ENCODE measurements around the gene TULP4. TPM values are rescaled to one million over a fixed set of nuclear protein-coding genes. Genes with fewer than 3 reads are reported as not detected.
A peak's percentile ranks its signal among the peaks of the same experiment; 100 is the strongest.
"Not testable (repeated sequence)": the region's sequence is repeated elsewhere in the genome, so short reads cannot be mapped to it uniquely, and the experiment has no call there.

The TULP4 gene
- total RNA-seq, 1 donor from 2014 or later, result 74.8 TPM

- no peak for DNase-seq (ENCODE audit: low read depth, low spot score)
These were observed 209.5 kb downstream of the TULP4 start for GRCh38 chr6:158521759-158522158.

GRCh38 chr6:158522616-158523015 is 210.4 kb downstream of the TULP4 start:
- DNase-seq (ENCODE audit: low read depth, low spot score), result no peak

DNA sequence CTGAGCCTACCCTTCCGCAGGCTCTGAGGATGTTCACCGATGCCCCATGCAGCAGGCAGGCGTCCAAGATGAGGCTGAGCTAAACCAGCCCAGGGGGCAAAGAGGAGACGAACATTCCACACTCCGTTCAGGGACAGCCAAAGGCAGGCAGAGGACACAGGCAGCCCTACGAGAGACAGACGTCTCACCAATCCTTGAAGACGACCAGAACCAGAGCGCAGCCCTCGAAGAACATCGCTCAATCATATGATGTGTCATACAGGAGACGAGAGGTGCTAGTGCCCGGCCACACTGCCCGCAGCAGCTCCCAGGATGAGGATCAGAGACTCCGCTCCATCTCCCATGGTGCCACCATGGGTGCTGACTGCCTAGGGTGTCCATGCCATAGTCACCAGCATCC is 212.0 kb downstream of the TULP4 start:
- DNase-seq (ENCODE audit: low read depth, low spot score), result no peak

DNA sequence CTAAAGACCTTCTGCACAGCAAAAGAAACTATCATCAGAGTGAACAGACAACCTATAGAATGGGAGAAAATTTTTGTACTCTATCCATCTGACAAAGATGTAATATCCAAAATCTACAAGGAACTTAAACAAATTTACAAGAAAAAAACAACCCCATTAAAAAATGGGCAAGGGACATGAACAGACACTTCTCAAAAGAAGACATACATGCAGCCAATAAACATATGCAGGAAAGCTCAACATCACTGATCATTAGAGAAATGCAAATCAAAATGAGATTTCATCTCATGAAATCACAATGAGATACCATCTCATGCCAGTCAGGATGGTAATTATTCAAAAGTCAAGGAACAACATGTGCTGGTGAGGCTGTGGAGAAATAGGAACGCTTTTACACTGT is 215.6 kb downstream of the TULP4 start:
- DNase-seq (ENCODE audit: low read depth, low spot score), result not testable (repeated sequence)

DNA sequence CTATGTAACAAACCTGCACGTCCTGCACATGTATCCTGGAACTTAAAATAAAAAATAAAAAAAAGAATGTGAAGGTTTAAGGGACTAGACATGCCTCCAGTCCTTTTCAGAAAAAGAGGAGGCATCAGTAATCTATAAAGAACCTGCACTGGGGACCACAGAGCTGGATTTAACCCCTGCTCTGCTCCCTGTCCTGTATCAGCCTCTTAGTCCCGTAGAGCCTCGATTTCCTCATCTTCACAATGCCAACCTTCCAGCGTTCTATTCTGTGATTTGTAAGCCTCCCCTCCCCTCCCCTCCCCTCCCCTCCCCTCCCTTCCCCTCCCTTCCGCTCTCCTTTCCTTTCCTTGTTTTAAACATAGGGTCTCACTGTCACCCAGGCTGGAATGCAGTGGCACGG is 216.6 kb downstream of the TULP4 start:
- no peak for DNase-seq (ENCODE audit: low read depth, low spot score)

DNA sequence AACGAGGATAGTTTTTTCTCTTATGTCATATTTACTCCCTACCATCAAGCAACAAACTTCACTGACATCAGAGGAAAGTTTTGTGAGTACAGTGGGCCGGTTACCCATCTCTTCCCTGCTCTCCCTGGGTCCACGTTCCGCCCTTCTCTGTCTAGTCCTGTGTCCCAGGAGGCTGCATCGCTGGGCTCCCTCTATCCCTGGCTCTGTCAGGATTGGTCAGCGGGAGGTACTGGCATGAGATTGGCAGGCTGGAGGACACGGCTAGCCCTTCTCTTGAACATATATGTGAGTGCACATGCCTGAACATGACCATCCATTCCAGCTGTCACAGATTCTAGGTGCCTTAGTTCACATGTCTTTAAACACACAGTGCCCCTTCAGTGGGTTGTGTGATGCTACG is 217.4 kb downstream of the TULP4 start:
- DNase-seq (ENCODE audit: low read depth, low spot score), result no peak

DNA sequence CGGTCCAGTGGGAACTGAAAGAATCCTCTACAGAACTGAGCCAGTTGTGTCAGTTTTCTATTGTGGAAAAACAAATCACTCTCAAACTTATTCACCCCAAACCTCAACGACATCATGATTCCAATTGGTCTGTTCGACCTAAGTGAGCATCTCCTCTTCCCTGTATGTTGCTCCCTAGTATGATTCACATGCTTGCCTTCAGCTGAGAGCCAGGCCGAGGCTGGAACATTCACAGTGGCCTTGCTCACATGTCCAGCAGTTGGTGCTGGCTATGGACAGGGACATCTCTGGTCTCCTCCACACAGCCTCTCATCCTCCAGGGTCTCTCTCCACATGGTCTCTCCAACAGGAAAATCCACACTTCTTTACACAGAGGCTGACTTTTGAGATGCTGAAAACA is 219.3 kb downstream of the TULP4 start:
- no peak for DNase-seq (ENCODE audit: low read depth, low spot score)

DNA sequence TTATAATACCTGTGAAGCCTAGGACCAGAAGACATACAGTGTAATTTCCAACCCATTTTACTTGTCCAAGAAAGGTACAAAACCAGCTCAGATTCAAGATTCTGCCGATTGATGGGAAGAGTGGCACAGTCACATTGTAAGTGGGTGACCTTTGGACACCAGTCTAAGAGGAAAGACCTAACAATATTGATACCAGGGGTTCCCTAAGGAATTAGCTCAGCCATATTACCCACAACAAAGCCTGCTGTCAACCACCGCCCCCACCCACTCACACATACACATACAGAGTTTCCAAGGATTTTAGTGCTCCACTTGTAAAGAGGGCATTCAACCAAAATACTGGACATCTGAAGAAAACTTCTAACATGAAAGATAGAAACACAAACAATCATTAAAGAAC is 219.7 kb downstream of the TULP4 start:
- DNase-seq (ENCODE audit: low read depth, low spot score), result no peak

DNA sequence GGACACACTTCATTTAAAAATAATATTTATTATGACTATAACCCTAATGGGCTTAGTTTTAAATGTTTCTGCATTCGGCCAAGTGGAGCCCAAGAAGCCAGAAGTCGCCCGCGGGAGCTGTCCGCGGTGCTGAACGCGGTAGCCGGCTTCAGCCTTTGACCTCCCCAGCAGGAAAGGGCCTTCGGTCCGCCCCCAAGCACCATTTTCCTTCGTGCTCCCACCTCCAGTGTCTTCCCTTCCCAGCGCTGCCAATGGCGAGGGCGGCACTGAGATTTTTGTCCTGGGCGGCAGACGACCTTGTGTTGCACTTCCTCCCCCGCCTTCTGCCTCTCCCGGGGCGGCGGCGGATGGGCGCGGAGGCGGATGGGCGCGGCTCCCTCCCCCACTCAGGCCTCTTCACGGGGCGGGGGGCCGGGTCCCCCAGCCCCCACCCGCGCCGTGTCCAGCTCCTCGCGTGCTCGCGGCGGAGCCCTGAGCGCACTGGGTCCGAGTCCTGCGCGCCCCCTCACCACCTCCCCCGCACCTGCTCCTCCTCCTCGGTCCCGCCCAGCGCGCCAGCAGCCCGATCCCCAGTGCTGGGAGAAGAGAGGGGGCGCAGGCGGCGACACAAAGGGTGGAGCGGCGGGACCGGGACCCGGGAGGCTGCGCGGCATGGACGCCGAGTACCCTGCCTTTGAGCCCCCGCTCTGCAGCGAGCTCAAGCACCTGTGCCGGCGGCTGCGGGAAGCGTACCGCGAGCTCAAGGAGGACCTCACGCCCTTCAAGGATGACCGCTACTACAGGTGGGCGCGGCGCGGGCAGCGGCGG is 224.0 kb downstream of the TULP4 start:
- DNase-seq (ENCODE audit: low read depth, low spot score), result peak; percentile 11

GRCh38 chr6:158536891-158537798 is 224.9 kb downstream of the TULP4 start:
- DNase-seq (ENCODE audit: low read depth, low spot score), result no peak

DNA sequence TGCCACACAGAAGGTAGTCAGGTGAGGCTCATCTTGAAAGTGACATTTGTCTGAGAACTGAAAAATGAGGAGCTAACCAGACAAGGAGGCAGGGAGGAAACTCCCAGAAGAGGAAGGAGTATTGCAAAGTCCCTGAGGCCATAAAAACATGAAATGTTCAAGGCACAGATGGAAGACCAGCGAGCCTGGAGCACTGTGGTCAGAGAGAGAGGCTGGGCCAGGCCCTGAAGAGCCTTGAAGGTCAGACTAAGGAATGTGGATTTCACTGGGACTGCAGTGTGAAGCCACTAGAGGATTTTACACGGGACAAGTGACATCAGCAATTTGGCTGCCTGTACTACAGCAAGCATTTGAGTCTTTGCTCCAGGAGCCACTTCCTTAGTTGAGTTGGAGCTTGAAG is 226.5 kb downstream of the TULP4 start:
- no peak for DNase-seq (ENCODE audit: low read depth, low spot score)

DNA sequence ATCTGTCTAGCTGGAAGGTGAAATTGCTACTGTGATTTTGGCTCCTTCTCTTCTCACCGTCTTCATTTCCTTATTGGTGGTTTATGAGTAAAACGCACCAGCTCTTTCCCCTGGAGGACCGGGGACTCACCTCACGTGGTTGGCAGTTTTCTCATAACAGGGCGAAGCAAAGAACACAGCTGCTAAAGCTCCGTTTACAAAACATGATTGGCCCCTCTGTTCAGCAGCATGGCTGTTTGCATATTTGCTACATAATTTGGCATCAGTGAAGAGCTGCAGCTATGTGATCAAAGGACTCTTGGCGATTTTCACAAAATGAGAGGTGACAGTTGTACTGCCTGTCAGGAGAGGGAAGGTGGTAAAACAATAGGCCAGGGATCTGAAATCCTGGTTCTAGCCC is 227.1 kb downstream of the TULP4 start:
- no peak for DNase-seq (ENCODE audit: low read depth, low spot score)

DNA sequence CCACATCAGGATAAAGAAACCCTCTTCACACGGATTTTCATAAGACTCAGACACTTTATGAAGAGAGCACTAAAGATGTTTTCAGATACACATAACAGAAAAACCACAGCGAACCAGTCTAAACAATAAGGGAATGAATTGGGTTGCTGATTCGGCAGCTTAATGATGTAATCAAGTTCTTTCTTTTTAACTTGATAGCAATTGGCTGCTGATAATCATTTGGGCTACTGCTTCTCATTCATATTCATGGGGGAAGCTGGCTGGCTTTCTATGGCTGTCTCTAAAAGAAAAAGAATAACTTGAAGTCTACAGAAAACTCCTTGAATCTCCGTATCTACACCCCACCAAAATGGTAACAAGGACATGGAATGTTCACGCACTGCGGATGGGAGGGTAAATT is 227.6 kb downstream of the TULP4 start:
- no peak for DNase-seq (ENCODE audit: low read depth, low spot score)

DNA sequence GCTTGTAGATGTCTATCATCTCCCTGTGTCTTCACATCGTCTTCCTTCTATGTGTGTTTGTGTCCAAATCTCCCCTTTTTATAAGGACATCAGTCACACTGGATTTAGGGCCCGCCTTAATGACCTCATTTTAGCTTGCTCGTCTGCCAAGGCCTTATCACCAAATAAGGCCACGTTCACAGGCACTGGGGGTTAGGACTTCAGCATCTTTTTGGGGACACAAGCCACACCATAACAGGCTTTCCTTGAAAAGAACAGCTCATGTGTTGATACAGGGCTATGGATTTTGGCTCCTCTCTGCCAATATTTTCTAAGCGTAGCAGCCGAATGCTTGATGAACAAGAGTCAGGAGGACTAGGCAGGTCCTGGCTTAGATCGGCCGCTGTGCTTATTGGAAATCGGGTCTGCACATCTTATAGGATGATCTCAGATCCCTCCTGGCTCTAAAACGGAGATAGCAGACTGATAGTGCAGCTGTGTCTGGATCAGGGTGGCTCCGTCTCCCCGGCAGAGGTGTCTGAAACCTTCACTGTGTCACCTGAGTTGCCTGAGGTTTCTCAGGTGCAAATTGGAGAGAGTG is 231.4 kb downstream of the TULP4 start:
- DNase-seq (ENCODE audit: low read depth, low spot score), result no peak

DNA sequence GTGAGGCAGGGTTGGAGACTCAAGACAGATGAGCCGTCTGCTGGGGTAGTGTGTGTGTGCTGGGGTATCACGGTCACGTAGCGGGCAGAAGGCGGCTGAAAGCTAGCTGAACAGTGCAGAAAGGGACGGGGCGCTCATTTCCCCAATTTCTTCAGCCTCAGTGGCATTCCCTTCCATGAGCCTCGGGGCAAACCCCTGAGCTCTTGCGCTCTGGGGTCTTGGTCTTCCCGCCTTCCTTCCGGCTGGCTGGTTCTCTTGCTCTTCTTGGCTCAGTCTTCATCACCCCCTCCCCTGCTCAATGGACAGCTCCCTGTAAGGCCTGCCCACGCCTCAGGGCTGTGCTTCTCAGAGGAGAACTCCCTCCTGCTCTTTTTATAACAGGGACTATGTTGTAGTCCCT is 232.2 kb downstream of the TULP4 start:
- no peak for DNase-seq (ENCODE audit: low read depth, low spot score)

GRCh38 chr6:158545043-158545966 is 233.0 kb downstream of the TULP4 start:
- DNase-seq (ENCODE audit: low read depth, low spot score), result no peak

- no peak for DNase-seq (ENCODE audit: low read depth, low spot score)
These were observed 236.3 kb downstream of the TULP4 start for GRCh38 chr6:158548418-158549161.

DNA sequence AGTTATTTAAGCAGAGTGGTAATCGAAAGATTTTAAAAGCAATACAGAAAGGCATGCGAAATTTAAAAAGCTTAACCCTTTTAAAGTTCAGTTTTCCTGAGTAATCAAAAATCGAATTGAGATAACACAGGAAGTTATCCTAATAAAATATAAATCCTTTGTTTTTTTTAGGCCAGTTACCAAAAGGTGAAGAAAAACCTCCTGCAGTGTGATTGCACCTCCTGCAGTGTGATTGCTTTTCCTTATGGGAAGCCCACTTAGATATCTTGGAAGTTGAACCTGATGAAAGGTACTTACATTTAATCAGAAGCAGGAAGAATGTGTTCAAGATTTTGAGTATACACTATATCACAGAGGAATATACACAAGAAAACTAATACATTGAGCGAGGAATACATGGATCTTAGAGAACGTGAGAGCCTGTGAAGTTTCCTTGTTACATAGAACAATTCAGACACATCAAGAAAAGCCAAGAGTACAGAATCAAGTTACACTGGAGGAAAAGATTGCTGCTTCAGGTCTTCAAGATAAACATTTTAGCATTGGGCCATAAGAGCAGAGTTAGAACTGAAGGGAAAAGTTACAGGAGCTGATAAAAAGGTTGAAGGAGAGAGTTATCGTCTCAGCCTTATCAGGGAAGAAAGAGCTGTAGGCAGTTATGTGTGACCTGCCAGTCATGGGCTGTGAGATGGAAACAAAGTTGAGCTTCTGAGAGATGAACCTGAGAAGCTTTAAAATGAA is 240.0 kb downstream of the TULP4 start:
- DNase-seq (ENCODE audit: low read depth, low spot score), result no peak

DNA sequence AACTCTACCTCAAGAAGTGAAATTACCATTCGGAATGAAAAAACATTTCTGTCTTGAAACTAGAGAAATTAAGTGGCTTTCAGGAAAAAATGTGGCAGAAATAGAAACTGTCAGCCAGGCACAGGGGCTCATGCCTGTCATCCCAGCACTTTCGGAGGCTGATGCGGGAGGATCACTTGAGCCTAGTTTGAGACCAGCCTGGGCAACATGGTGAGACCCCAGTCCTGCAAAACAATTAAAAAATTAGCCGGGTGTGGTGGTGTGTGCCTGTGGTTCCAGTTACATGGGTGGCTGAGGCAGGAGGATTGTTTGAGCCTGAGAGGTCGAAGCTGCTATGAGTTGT is 240.5 kb downstream of the TULP4 start:
- no peak for DNase-seq (ENCODE audit: low read depth, low spot score)
